Neural progenitor cell (in vitro differentiated cells): ENCODE measurements around the gene EDNRA.

Source experiments
- EZH2 ChIP-seq: fragments of 200-600 bp; sonication (generic); IDR thresholded peaks from 2 replicates; pipeline ENCODE4 v1.6.1; 2017; ENCODE audit warnings: antibody characterized with exemption, mild to moderate bottlenecking, moderate library complexity
- EZH2phosphoT487 ChIP-seq: fragments of 200-600 bp; sonication (generic); IDR thresholded peaks from 2 replicates; pipeline ENCODE4 v1.6.1; 2017; ENCODE audit warnings: antibody characterized with exemption
- TF ChIP-seq, protein P1 (sequence below): fragments of 200-600 bp; sonication (generic); IDR thresholded peaks from 2 replicates; pipeline ENCODE4 v1.5.1; 2017; ENCODE audit warnings: antibody characterized with exemption, mild to moderate bottlenecking

GRCh38 chr4:147493307-147493706 is 12.4 kb downstream of the EDNRA start:
- TF ChIP-seq EZH2phosphoT487 (no peak), EZH2 (no peak)
- TF ChIP-seq, protein P1, sequence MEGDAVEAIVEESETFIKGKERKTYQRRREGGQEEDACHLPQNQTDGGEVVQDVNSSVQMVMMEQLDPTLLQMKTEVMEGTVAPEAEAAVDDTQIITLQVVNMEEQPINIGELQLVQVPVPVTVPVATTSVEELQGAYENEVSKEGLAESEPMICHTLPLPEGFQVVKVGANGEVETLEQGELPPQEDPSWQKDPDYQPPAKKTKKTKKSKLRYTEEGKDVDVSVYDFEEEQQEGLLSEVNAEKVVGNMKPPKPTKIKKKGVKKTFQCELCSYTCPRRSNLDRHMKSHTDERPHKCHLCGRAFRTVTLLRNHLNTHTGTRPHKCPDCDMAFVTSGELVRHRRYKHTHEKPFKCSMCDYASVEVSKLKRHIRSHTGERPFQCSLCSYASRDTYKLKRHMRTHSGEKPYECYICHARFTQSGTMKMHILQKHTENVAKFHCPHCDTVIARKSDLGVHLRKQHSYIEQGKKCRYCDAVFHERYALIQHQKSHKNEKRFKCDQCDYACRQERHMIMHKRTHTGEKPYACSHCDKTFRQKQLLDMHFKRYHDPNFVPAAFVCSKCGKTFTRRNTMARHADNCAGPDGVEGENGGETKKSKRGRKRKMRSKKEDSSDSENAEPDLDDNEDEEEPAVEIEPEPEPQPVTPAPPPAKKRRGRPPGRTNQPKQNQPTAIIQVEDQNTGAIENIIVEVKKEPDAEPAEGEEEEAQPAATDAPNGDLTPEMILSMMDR: no peak
